Neural cell (in vitro differentiated cells): ENCODE measurements around the gene WIZ.

ENCODE experiments used
- CTCF ChIP-seq: fragments of 450-650 bp; IDR thresholded peaks from 2 replicates; pipeline ENCODE4 v1.5.1; 2014; ENCODE audit warnings: antibody characterized with exemption, mild to moderate bottlenecking, moderate library complexity; ENCODE audit not compliant: poor library complexity, severe bottlenecking
- EZH2 ChIP-seq: fragments of 200-600, 300-800 bp; shearing (Covaris generic), sonication (generic); IDR thresholded peaks from 2 replicates; pipeline ENCODE4 v1.6.1; 2014; ENCODE audit warnings: antibody characterized with exemption, low read length, borderline replicate concordance, mild to moderate bottlenecking; ENCODE audit not compliant: insufficient read depth, poor library complexity, severe bottlenecking
- RAD21 ChIP-seq: fragments of 450-650 bp; conservative IDR thresholded peaks from 2 replicates; pipeline ENCODE4 v1.6.1; 2014; ENCODE audit warnings: antibody characterized with exemption, mild to moderate bottlenecking, moderate library complexity

- TF ChIP-seq CTCF (no peak), RAD21 (no peak), EZH2 (no peak)
These were observed 753 bp upstream of the WIZ start for GRCh38 chr19:15450528-15450890.
